Measurements from ENCODE around the gene KCTD3.

GRCh38 chr1:215542301-215542700 lies 24.8 kb upstream of the KCTD3 start:
- TF ChIP-seq POLR2A (IDR thresholded peaks at IDR 0.05; ENCODE audit: low read length) (no peak), GATA1 (IDR thresholded peaks at IDR 0.05; ENCODE audit: low read depth, low read length) (no peak)
